HepG2 (cell line): ENCODE measurements around the gene PCDHGC5.

Experiments used
- YY1 ChIP-seq: IDR thresholded peaks from 2 replicates; pipeline ENCODE4 v1.6.1; 2011; ENCODE audit warnings: low read length, low read depth, moderate library complexity, mild to moderate bottlenecking; ENCODE audit not compliant: insufficient read depth, insufficient replicate concordance
- ZNF263 ChIP-seq: sonication (generic); formaldehyde crosslinking; IDR thresholded peaks from 2 replicates; pipeline ENCODE4 v1.4.0; 2020; ENCODE audit warnings: missing genetic modification reagents
- TF ChIP-seq, protein P1 (sequence below): sonication (generic); formaldehyde crosslinking; IDR thresholded peaks from 2 replicates; pipeline ENCODE4 v1.8.1; 2023; ENCODE audit warnings: mild to moderate bottlenecking, inconsistent platforms, moderate library complexity, missing genetic modification reagents, borderline replicate concordance

DNA sequence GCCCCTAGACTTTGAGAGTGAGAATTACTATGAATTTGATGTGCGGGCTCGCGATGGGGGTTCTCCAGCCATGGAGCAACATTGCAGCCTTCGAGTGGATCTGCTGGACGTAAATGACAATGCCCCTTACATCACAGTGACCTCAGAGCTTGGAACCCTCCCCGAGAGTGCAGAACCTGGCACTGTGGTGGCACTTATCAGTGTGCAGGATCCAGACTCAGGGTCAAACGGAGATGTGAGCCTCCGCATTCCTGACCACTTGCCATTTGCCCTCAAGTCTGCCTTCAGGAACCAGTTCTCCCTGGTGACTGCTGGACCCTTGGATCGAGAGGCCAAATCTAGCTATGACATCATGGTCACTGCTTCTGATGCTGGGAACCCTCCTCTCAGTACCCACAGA, 2.8 kb upstream of the PCDHGC5 start:
- TF ChIP-seq, protein P1, sequence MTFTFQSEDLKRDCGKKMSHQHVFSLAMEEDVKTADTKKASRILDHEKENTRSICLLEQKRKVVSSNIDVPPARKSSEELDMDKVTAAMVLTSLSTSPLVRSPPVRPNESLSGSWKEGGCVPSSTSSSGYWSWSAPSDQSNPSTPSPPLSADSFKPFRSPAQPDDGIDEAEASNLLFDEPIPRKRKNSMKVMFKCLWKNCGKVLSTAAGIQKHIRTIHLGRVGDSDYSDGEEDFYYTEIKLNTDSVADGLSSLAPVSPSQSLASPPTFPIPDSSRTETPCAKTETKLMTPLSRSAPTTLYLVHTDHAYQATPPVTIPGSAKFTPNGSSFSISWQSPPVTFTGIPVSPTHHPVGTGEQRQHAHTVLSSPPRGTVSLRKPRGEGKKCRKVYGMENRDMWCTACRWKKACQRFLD (CRISPR knock-in tag): no peak
- no peak for TF ChIP-seq YY1
- no peak for TF ChIP-seq ZNF263 (CRISPR knock-in tag)
